Endothelial cell of umbilical vein (primary cell): ENCODE data around the gene DYNLT2. TPM values are rescaled to one million over a fixed set of nuclear protein-coding genes. Genes with fewer than 3 reads are reported as not detected.

Experiments used
- BruUV-seq: library from RNA; stranded (reverse); fragments of 400-500 nt; replicated peaks from 2 replicates; lab custom pipeline; 2021; lab: Mats Ljungman, UMichigan
- CTCF ChIA-PET: fragments of 300-600, 350-600 bp; sonication (Branson Sonifier 250); formaldehyde crosslinking; loops from one replicate; lab custom pipeline; 2021; ENCODE audit warnings: antibody characterized with exemption, inconsistent platforms; lab: Charles Lee
- POLR2A ChIA-PET: fragments of 300-600, 350-600 bp; sonication (Branson Sonifier 250); formaldehyde crosslinking; loops from one replicate; lab custom pipeline; 2021; ENCODE audit warnings: antibody characterized with exemption, inconsistent platforms; lab: Charles Lee
- DNase-seq: peaks from one replicate; pipeline ENCODE4 v3.0.0-alpha.2; 2011; ENCODE audit warnings: low read depth, low spot score
- FAIRE-seq: peaks from 2 replicates; lab custom pipeline; 2011; peaks lifted over from hg19 to GRCh38; lab: Jason Lieb, UNC
- H2AFZ ChIP-seq: 2 replicates; pipeline ENCODE4 v1.6.0; 2012; ENCODE audit warnings: low read depth, low read length, control low read depth, inconsistent platforms
- H3K27ac ChIP-seq: 2 replicates; pipeline ENCODE4 v1.5.1; 2011; ENCODE audit warnings: low read depth, mild to moderate bottlenecking, control low read depth, low read length, moderate library complexity; ENCODE audit not compliant: insufficient read depth
- H3K27me3 ChIP-seq, 2 experiments: 2 replicates each; pipeline versions ENCODE4 v1.6.0 to v1.6.1; 2011; ENCODE audit warnings: low read length in 2 of 2, mixed read lengths in 1 of 2; ENCODE audit not compliant: control insufficient read depth in 2 of 2, insufficient read depth in 2 of 2
- H3K36me3 ChIP-seq, 2 experiments: 2 replicates in 1 of 2; 3 replicates in 1 of 2; pipeline ENCODE4 v1.5.1; 2011; ENCODE audit warnings: low read length in 2 of 2, mild to moderate bottlenecking in 1 of 2, moderate library complexity in 1 of 2; ENCODE audit not compliant: control insufficient read depth in 2 of 2, insufficient read depth in 2 of 2; ENCODE audit errors: extremely low read depth in 1 of 2
- H3K4me1 ChIP-seq: 3 replicates; pipeline ENCODE4 v1.5.1; 2011; ENCODE audit warnings: mild to moderate bottlenecking, low read length; ENCODE audit not compliant: control insufficient read depth, insufficient read depth; ENCODE audit errors: extremely low read depth
- H3K4me2 ChIP-seq: 2 replicates; pipeline ENCODE4 v1.6.1; 2011; ENCODE audit warnings: low read length, control low read depth, mixed read lengths; ENCODE audit not compliant: insufficient read depth
- H3K4me3 ChIP-seq, 3 experiments: fragments of 200-600 bp in 1 of 3; sonication (generic), shearing (Covaris generic) in 1 of 3; replicated peaks in 1 of 3; 2 replicates each; pipeline ENCODE4 v1.5.1; 2011 to 2016; ENCODE audit warnings: control low read depth in 3 of 3, low read length in 3 of 3, mild to moderate bottlenecking in 2 of 3, inconsistent platforms in 1 of 3, low read depth in 1 of 3, moderate library complexity in 1 of 3; ENCODE audit not compliant: insufficient read depth in 1 of 3
- H3K79me2 ChIP-seq: 2 replicates; pipeline ENCODE4 v1.6.0; 2012; ENCODE audit warnings: low read length, inconsistent platforms; ENCODE audit not compliant: control insufficient read depth, insufficient read depth
- H3K9ac ChIP-seq: replicated peaks from 2 replicates; pipeline ENCODE3; 2011; ENCODE audit warnings: low read length, control low read depth; ENCODE audit not compliant: insufficient read depth; ENCODE audit errors: extremely low read depth
- H3K9me1 ChIP-seq: replicated peaks from 3 replicates; pipeline ENCODE4 v1.6.0; 2011; ENCODE audit warnings: mild to moderate bottlenecking, low read length; ENCODE audit not compliant: control insufficient read depth, insufficient read depth; ENCODE audit errors: extremely low read depth
- H3K9me3 ChIP-seq: replicated peaks from 2 replicates; pipeline ENCODE4 v1.5.1; 2012; ENCODE audit warnings: low read length, inconsistent platforms; ENCODE audit not compliant: control insufficient read depth, insufficient read depth
- H4K20me1 ChIP-seq: replicated peaks from 2 replicates; pipeline ENCODE3; 2011; ENCODE audit warnings: mild to moderate bottlenecking, low read length; ENCODE audit not compliant: control insufficient read depth, insufficient read depth; ENCODE audit errors: extremely low read depth
- EZH2 ChIP-seq: IDR thresholded peaks from 2 replicates; pipeline ENCODE4 v1.6.1; 2012; ENCODE audit warnings: borderline replicate concordance, low read depth, mild to moderate bottlenecking, moderate library complexity, low read length, inconsistent platforms; ENCODE audit not compliant: severe bottlenecking
- FOS ChIP-seq: IDR thresholded peaks from 2 replicates; pipeline ENCODE4 v1.6.1; 2011; ENCODE audit warnings: mild to moderate bottlenecking, low read length, moderate library complexity, borderline replicate concordance; ENCODE audit not compliant: insufficient read depth
- GATA2 ChIP-seq: IDR thresholded peaks from 2 replicates; pipeline ENCODE4 v1.7.0; 2011; ENCODE audit warnings: low read depth, mild to moderate bottlenecking, moderate library complexity, mixed read lengths, low read length; ENCODE audit not compliant: insufficient read length, insufficient read depth
- JUN ChIP-seq: IDR thresholded peaks from 2 replicates; pipeline ENCODE4 v1.6.1; 2011; ENCODE audit warnings: borderline replicate concordance, low read depth; ENCODE audit not compliant: insufficient read length, insufficient read depth
- MYC ChIP-seq: IDR thresholded peaks from one replicate; pipeline ENCODE4 v1.6.1; 2011; ENCODE audit warnings: mild to moderate bottlenecking, low read depth, low read length
- POLR2A ChIP-seq: IDR thresholded peaks from 2 replicates; pipeline ENCODE4 v1.6.1; 2012; ENCODE audit warnings: low read depth, mild to moderate bottlenecking, control low read depth, low read length
- POLR2AphosphoS5 ChIP-seq: IDR thresholded peaks from 2 replicates; pipeline ENCODE4 v1.6.1; 2012; ENCODE audit warnings: low read depth, mild to moderate bottlenecking, control low read depth, low read length, moderate library complexity; ENCODE audit not compliant: insufficient read depth
- dilution Hi-C: fragments of 300-500 bp; cut with MboI; formaldehyde crosslinking; loops from one replicate; pipeline ENCODE4 v1.15.0; 2019; ENCODE audit warnings: low sequenced_read_pairs; ENCODE audit not compliant: extremely low pct_ligation_motif_present
- intact Hi-C: fragments of 100-400 bp; cut with micrococcal nuclease; formaldehyde crosslinking; loops from one replicate; pipeline ENCODE4 v1.10.0; 2022
- polyA plus RNA-seq, 4 experiments: library from polyadenylated mRNA; depleted of rRNA in 3 of 4; stranded (reverse) in 3 of 4; unstranded in 1 of 4; fragments of >200 nt; gene quantifications; 2 replicates each; pipeline versions ENCODE4 v1.2.1 to v1.2.3, GENCODE V29; 2011 to 2012; ENCODE audit warnings: missing spikeins in 1 of 4
- total RNA-seq: library from RNA; stranded (reverse); gene quantifications from 2 replicates; pipeline ENCODE4 v1.2.3, GENCODE V29; 2021
- TF ChIP-seq, protein P1 (sequence below), 2 donors: IDR thresholded peaks; 1 replicate in 1 of 2; 2 replicates in 1 of 2; pipeline ENCODE4 v1.5.1; 2011; ENCODE audit warnings: low read length in 2 of 2, mild to moderate bottlenecking in 2 of 2, moderate library complexity in 2 of 2, control low read depth in 1 of 2, inconsistent platforms in 1 of 2, low read depth in 1 of 2; ENCODE audit not compliant: insufficient read depth in 1 of 2; ENCODE audit errors: extremely low read depth in 1 of 2
- TF ChIP-seq, protein P2 (sequence below): IDR thresholded peaks from 2 replicates; pipeline ENCODE4 v1.6.1; 2011; ENCODE audit not compliant: insufficient read depth, insufficient read length

DYNLT2 gene
- total and polyA plus RNA-seq, 2 donors (not counting 3 experiments of a cell fraction or from before 2014, with no cell fraction given): 0.39 to 0.88 TPM

- FAIRE-seq (peak; percentile 67), DNase-seq (no peak)
- Histone ChIP-seq H3K27me3 (no peaks in the 10 kb centered on the region), H3K4me1 (peaks cover 57% of the 10 kb centered on the region), H2AFZ (peak overlapping the region; percentile 4), H3K9me3 (no peaks in the 10 kb centered on the region), H3K9me1 (no peaks in the 10 kb centered on the region), H3K79me2 (peaks cover 56% of the 10 kb centered on the region), H3K4me3 (peak overlapping the region; percentile 70 to 84 (median 71)), H3K36me3 (peaks cover 0 to 4% of the 10 kb centered on the region in 2 experiments), H3K9ac (peak overlapping the region; percentile 91), H3K4me2 (peak overlapping the region; percentile 93), H3K27ac (peak overlapping the region; percentile 76), H4K20me1 (no peaks in the 10 kb centered on the region)
- TF ChIP-seq, protein P1, sequence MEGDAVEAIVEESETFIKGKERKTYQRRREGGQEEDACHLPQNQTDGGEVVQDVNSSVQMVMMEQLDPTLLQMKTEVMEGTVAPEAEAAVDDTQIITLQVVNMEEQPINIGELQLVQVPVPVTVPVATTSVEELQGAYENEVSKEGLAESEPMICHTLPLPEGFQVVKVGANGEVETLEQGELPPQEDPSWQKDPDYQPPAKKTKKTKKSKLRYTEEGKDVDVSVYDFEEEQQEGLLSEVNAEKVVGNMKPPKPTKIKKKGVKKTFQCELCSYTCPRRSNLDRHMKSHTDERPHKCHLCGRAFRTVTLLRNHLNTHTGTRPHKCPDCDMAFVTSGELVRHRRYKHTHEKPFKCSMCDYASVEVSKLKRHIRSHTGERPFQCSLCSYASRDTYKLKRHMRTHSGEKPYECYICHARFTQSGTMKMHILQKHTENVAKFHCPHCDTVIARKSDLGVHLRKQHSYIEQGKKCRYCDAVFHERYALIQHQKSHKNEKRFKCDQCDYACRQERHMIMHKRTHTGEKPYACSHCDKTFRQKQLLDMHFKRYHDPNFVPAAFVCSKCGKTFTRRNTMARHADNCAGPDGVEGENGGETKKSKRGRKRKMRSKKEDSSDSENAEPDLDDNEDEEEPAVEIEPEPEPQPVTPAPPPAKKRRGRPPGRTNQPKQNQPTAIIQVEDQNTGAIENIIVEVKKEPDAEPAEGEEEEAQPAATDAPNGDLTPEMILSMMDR (IDR thresholded peaks at IDR 0.05; ENCODE audit: extremely low read depth in 1 of 2, insufficient read depth in 1 of 2, low read depth in 1 of 2, low read length in 2 of 2): no peak
- no peak for TF ChIP-seq POLR2AphosphoS5
- TF ChIP-seq, protein P2, sequence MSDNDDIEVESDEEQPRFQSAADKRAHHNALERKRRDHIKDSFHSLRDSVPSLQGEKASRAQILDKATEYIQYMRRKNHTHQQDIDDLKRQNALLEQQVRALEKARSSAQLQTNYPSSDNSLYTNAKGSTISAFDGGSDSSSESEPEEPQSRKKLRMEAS: no peak
- TF ChIP-seq EZH2: no peak
- no peak for TF ChIP-seq JUN
- no peak for TF ChIP-seq GATA2
- no peak for TF ChIP-seq MYC
- no peak for TF ChIP-seq FOS
- no peak for TF ChIP-seq POLR2A
- CTCF ChIA-PET: interaction anchor here (0.6 to 2.0 kb wide), 4 partner anchors 8 to 189 kb away, joined by 3 to 9 read pairs (median 5); no protein-coding TSS in a partner anchor
- intact Hi-C loops: loop anchor here (2.0 to 5.0 kb wide), 2 partner anchors 606 to 807 kb away; partner anchors contain the start of gene FAM120B
- dilution Hi-C loops: no loop called here
- POLR2A ChIA-PET: interaction anchor here (1.0 to 1.6 kb wide), 3 partner anchors 27 to 50 kb away, joined by 3 to 6 read pairs (median 3); no protein-coding TSS in a partner anchor
- BruUV-seq: TSS peak; percentile 69
Observed at GRCh38 chr6:169701311-169701953, 49.9 kb downstream of the DYNLT2 start.
